ENCODE data around the gene NTM. TPM values are rescaled to one million over a fixed set of nuclear protein-coding genes. Genes with fewer than 3 reads are reported as not detected.

Gene NTM
- total and polyA plus RNA-seq, 2 of the 8 experiments (the other 6 are each of a cell fraction or from before 2014, with no cell fraction given): 13.4 to 20.0 TPM

DNA sequence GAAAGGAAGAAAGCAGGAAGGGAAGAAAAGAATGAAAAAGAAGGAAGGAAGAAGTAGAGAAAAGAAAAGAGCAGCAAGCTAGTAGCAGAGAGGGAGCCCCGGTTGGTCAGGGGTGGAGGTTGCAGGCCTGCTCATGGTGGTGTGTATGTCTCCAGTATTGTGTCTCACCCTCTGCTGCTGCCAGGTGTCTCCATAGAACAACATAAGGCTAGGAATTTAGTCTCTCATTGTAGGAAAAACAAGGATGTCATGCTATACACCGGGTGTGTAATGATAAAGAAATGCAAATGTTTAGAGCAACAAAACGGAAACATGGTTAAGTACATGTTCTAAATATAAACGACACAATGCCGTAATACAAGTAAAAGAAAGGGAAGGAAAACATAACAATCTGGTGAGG, 342.5 kb downstream of the NTM start (continued):
- TF ChIP-seq RNF2 (IDR thresholded peaks at IDR 0.05; ENCODE audit: borderline replicate concordance, low read depth, low read length, missing control alignments, poor library complexity, severe bottlenecking): no peak
- no peak for TF ChIP-seq KDM5A (IDR thresholded peaks at IDR 0.05; ENCODE audit: low read length)
